Osteocyte (in vitro differentiated cells): ENCODE data around the gene SP7. TPM values are rescaled to one million over a fixed set of nuclear protein-coding genes. Genes with fewer than 3 reads are reported as not detected.
"Not testable (repeated sequence)": the region's sequence is repeated elsewhere in the genome, so short reads cannot be mapped to it uniquely, and the experiment has no call there.

Source experiments
- DNase-seq: peaks from one replicate; pipeline ENCODE4 v3.0.0; 2021; ENCODE audit warnings: mixed read lengths; ENCODE audit not compliant: unreplicated experiment; ENCODE audit errors: extremely low spot score
- H3K27ac Mint-ChIP-seq: one replicate; pipeline ENCODE4 v1.8.0; 2021; ENCODE audit warnings: mild to moderate bottlenecking, mixed read lengths; ENCODE audit not compliant: unreplicated experiment
- H3K27me3 Mint-ChIP-seq: one replicate; pipeline ENCODE4 v1.8.0; 2021; ENCODE audit warnings: mixed read lengths; ENCODE audit not compliant: unreplicated experiment
- H3K36me3 Mint-ChIP-seq: one replicate; pipeline ENCODE4 v1.8.0; 2021; ENCODE audit warnings: mixed read lengths; ENCODE audit not compliant: unreplicated experiment
- H3K4me1 Mint-ChIP-seq: one replicate; pipeline ENCODE4 v1.8.0; 2021; ENCODE audit warnings: mixed read lengths; ENCODE audit not compliant: unreplicated experiment
- H3K4me3 Mint-ChIP-seq: one replicate; pipeline ENCODE4 v1.8.0; 2021; ENCODE audit warnings: mild to moderate bottlenecking, moderate library complexity, mixed read lengths; ENCODE audit not compliant: unreplicated experiment
- H3K9me3 Mint-ChIP-seq: one replicate; pipeline ENCODE4 v1.8.0; 2021; ENCODE audit warnings: mixed read lengths; ENCODE audit not compliant: unreplicated experiment
- CTCF ChIP-seq: fragments of 200-600 bp; sonication (generic); IDR thresholded peaks from 2 replicates; pipeline ENCODE4 v1.5.0; 2021; ENCODE audit warnings: antibody characterized with exemption, mild to moderate bottlenecking, moderate library complexity
- total RNA-seq: library from RNA; stranded (reverse); gene quantifications from 2 replicates; pipeline ENCODE4 v1.2.1, GENCODE V29; 2021

Gene SP7
- total RNA-seq, 1 donor from 2014 or later = not detected

- peak overlapping the region; percentile 86 for H3K4me3 Mint-ChIP-seq
- TF ChIP-seq CTCF = no peak
- peak overlapping the region; percentile 95 for H3K27ac Mint-ChIP-seq
- H3K9me3 Mint-ChIP-seq = no peaks in the 10 kb centered on the region
- peaks cover 19% of the 10 kb centered on the region for H3K36me3 Mint-ChIP-seq
- DNase-seq = no peak
- H3K27me3 Mint-ChIP-seq = no peaks in the 10 kb centered on the region
- H3K4me1 Mint-ChIP-seq = peaks cover 71% of the 10 kb centered on the region
Observed at GRCh38 chr12:53300187-53300586, 36.0 kb downstream of the SP7 start.

GRCh38 chr12:53299454-53300180, 36.5 kb downstream of the SP7 start, which contains the start of gene MYG1:
Gene MYG1 (plus strand): TSS chr12:53299695. CDS start chr12:53299738, 43 bp downstream.
- Mint-ChIP-seq H3K36me3 (peaks cover 18% of the 10 kb centered on the region), H3K4me3 (peak within 1 kb of the TSS; percentile 86), H3K4me1 (peaks cover 77% of the 10 kb centered on the region), H3K27me3 (no peaks in the 10 kb centered on the region), H3K9me3 (no peaks in the 10 kb centered on the region), H3K27ac (peak within 1 kb of the TSS; percentile 95)
- DNase-seq = peak; percentile 94
- peak; percentile 40 for TF ChIP-seq CTCF

- Mint-ChIP-seq H3K9me3 (no peaks in the 10 kb centered on the region), H3K4me3 (peak overlapping the region; percentile 86), H3K36me3 (peaks cover 18% of the 10 kb centered on the region), H3K4me1 (peaks cover 77% of the 10 kb centered on the region), H3K27ac (peak overlapping the region; percentile 95), H3K27me3 (no peaks in the 10 kb centered on the region)
- TF ChIP-seq CTCF = no peak
- no peak for DNase-seq
Observed at GRCh38 chr12:53299101-53299453, 37.1 kb downstream of the SP7 start.

DNA sequence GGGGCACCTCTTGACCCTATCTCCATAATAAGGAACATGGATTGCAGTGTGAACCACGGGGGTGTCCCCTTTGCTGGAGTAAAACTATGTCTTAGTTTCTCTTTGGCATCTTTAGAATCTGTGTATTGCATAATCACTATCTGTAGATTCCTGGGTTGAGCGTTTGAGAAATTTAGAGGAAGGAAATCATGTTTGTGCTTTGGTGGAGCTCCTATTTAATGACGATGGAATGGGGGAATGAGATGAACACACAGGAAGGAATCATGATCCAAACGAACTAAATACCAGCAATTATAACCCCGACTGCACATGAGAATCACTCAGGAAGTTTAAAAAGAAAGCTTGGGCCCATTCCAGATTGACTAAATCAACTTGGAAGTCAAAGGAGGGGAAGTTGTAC, 38.0 kb downstream of the SP7 start:
- Mint-ChIP-seq H3K27ac (peak overlapping the region; percentile 95), H3K27me3 (no peaks in the 10 kb centered on the region), H3K9me3 (no peaks in the 10 kb centered on the region), H3K36me3 (peaks cover 18% of the 10 kb centered on the region), H3K4me3 (peak overlapping the region; percentile 57), H3K4me1 (peaks cover 76% of the 10 kb centered on the region)
- TF ChIP-seq CTCF = no peak
- DNase-seq = no peak

- peaks cover 68% of the 10 kb centered on the region for H3K4me1 Mint-ChIP-seq
- not testable (repeated sequence) for H3K27me3 Mint-ChIP-seq
- H3K27ac Mint-ChIP-seq = peak overlapping the region; percentile 98
Observed at GRCh38 chr12:53297106-53297505, 39.0 kb downstream of the SP7 start.

More at GRCh38 chr12:53297106-53297505, 39.0 kb downstream of the SP7 start:
- not testable (repeated sequence) for DNase-seq, H3K9me3 Mint-ChIP-seq
- Mint-ChIP-seq H3K36me3 (peaks cover 10% of the 10 kb centered on the region), H3K4me3 (peak overlapping the region; percentile 98)
